Neural progenitor cell (in vitro differentiated cells): Measurements from ENCODE around the gene EIF4E.

ENCODE experiments used
- EZH2phosphoT487 ChIP-seq: fragments of 200-600 bp; sonication (generic); IDR thresholded peaks from 2 replicates; pipeline ENCODE4 v1.6.1; 2017; ENCODE audit warnings: antibody characterized with exemption
- TF ChIP-seq, protein P1 (sequence below): fragments of 200-600 bp; sonication (generic); IDR thresholded peaks from 2 replicates; pipeline ENCODE4 v1.5.1; 2017; ENCODE audit warnings: antibody characterized with exemption, mild to moderate bottlenecking

DNA sequence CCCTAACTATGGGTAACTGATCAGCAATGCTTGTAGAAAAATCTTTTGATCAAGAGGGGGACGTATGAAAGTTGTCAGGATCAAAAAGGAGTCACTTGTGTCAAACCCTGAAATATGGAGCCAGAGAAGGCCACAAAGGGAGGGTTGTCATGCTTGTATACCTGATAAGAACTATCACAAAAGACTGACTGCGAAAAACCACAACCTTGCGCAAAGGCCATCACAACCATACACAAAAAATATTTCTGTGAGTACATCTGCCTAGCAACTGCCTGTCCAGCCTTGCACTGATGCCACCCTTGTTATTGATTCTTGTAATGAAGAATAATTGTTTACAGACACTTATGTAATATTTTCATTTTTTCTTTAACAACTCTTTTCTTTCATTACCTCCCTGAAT is 22.8 kb upstream of the EIF4E start:
- no peak for TF ChIP-seq EZH2phosphoT487
- TF ChIP-seq, protein P1, sequence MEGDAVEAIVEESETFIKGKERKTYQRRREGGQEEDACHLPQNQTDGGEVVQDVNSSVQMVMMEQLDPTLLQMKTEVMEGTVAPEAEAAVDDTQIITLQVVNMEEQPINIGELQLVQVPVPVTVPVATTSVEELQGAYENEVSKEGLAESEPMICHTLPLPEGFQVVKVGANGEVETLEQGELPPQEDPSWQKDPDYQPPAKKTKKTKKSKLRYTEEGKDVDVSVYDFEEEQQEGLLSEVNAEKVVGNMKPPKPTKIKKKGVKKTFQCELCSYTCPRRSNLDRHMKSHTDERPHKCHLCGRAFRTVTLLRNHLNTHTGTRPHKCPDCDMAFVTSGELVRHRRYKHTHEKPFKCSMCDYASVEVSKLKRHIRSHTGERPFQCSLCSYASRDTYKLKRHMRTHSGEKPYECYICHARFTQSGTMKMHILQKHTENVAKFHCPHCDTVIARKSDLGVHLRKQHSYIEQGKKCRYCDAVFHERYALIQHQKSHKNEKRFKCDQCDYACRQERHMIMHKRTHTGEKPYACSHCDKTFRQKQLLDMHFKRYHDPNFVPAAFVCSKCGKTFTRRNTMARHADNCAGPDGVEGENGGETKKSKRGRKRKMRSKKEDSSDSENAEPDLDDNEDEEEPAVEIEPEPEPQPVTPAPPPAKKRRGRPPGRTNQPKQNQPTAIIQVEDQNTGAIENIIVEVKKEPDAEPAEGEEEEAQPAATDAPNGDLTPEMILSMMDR = no peak
